Trophoblast cell (in vitro differentiated cells and primary cell): ENCODE data around the gene UBXN6.

Source experiments
- DNase-seq, 2 donors: peaks; one replicate each; pipeline ENCODE4 v3.0.0-alpha.2; 2016
- H2AFZ ChIP-seq: 2 replicates; pipeline ENCODE4 v1.6.1; 2013; ENCODE audit warnings: low read length, moderate library complexity, mild to moderate bottlenecking; ENCODE audit not compliant: insufficient read depth, poor library complexity
- H2AK5ac ChIP-seq: 2 replicates; pipeline ENCODE4 v1.6.1; 2013; ENCODE audit warnings: mild to moderate bottlenecking, low read length
- H2BK120ac ChIP-seq: 2 replicates; pipeline ENCODE4 v1.6.1; 2013; ENCODE audit warnings: low read length, mild to moderate bottlenecking, moderate library complexity; ENCODE audit not compliant: insufficient read depth, poor library complexity
- H2BK12ac ChIP-seq: 2 replicates; pipeline ENCODE4 v1.6.1; 2013; ENCODE audit warnings: mild to moderate bottlenecking, low read length, moderate library complexity
- H2BK5ac ChIP-seq: 2 replicates; pipeline ENCODE4 v1.6.1; 2013; ENCODE audit warnings: low read length, low read depth, moderate library complexity, mild to moderate bottlenecking; ENCODE audit not compliant: poor library complexity
- H3K14ac ChIP-seq: 2 replicates; pipeline ENCODE4 v1.6.1; 2013; ENCODE audit warnings: mild to moderate bottlenecking, low read length
- H3K18ac ChIP-seq: 2 replicates; pipeline ENCODE4 v1.6.1; 2013; ENCODE audit warnings: mild to moderate bottlenecking, low read length
- H3K23ac ChIP-seq: 2 replicates; pipeline ENCODE4 v1.6.1; 2013; ENCODE audit warnings: low read length
- H3K27ac ChIP-seq: 2 replicates; pipeline ENCODE4 v1.5.1; 2013; ENCODE audit warnings: low read depth, mild to moderate bottlenecking, inconsistent platforms, low read length, moderate library complexity
- H3K27me3 ChIP-seq: 2 replicates; pipeline ENCODE4 v1.6.1; 2013; ENCODE audit warnings: inconsistent platforms, mild to moderate bottlenecking, low read length, moderate library complexity; ENCODE audit not compliant: insufficient read depth
- H3K36me3 ChIP-seq, 2 experiments: 1 replicate in 1 of 2; 2 replicates in 1 of 2; pipeline ENCODE4 v1.6.1; 2013; ENCODE audit warnings: low read length in 2 of 2, mild to moderate bottlenecking in 2 of 2, moderate library complexity in 1 of 2; ENCODE audit not compliant: insufficient read depth in 2 of 2, control insufficient read depth in 1 of 2
- H3K4ac ChIP-seq: 2 replicates; pipeline ENCODE4 v1.6.1; 2013; ENCODE audit warnings: low read depth, mild to moderate bottlenecking, low read length, moderate library complexity
- H3K4me1 ChIP-seq, 2 experiments: 1 replicate in 1 of 2; 2 replicates in 1 of 2; pipeline ENCODE4 v1.6.1; 2013; ENCODE audit warnings: low read length in 2 of 2, mild to moderate bottlenecking in 2 of 2, moderate library complexity in 1 of 2; ENCODE audit not compliant: insufficient read depth in 2 of 2, control insufficient read depth in 1 of 2
- H3K4me2 ChIP-seq: 2 replicates; pipeline ENCODE4 v1.6.1; 2013; ENCODE audit warnings: inconsistent platforms, mild to moderate bottlenecking, low read length, moderate library complexity
- H3K4me3 ChIP-seq: 2 replicates; pipeline ENCODE4 v1.5.1; 2013; ENCODE audit warnings: mild to moderate bottlenecking, low read depth, low read length, inconsistent platforms
- H3K79me1 ChIP-seq: one replicate; pipeline ENCODE4 v1.6.1; 2013; ENCODE audit warnings: low read length
- H3K79me2 ChIP-seq: 2 replicates; pipeline ENCODE4 v1.6.1; 2013; ENCODE audit warnings: low read length, mild to moderate bottlenecking; ENCODE audit not compliant: control insufficient read depth, insufficient read depth, poor library complexity
- H3K9ac ChIP-seq: 2 replicates; pipeline ENCODE4 v1.6.1; 2013; ENCODE audit warnings: mild to moderate bottlenecking, low read length
- H3K9me3 ChIP-seq: 2 replicates; pipeline ENCODE4 v1.6.1; 2013; ENCODE audit warnings: low read depth, mild to moderate bottlenecking, control low read depth, inconsistent platforms, low read length; ENCODE audit not compliant: insufficient read depth
- H4K12ac ChIP-seq: 2 replicates; pipeline ENCODE4 v1.6.1; 2013; ENCODE audit warnings: low read depth, mild to moderate bottlenecking, low read length, moderate library complexity
- H4K8ac ChIP-seq: 2 replicates; pipeline ENCODE4 v1.6.1; 2013; ENCODE audit warnings: low read depth, mild to moderate bottlenecking, low read length, moderate library complexity
- H4K91ac ChIP-seq: one replicate; pipeline ENCODE4 v1.6.1; 2013; ENCODE audit warnings: low read depth, mild to moderate bottlenecking, low read length, moderate library complexity
- WGBS: extraction: QIAGEN DNeasy Blood & Tissue Kit; methylation state at CpG from one replicate; pipeline ENCODE4 v1.1.7; 2013; ENCODE audit warnings: missing lambda C conversion rate; ENCODE audit not compliant: insufficient read length, insufficient coverage; ENCODE audit errors: extremely low coverage; 5-methylcytosine and 5-hydroxymethylcytosine counted together

UBXN6 gene

GRCh38 chr19:4496304-4496703 is 38.7 kb upstream of the UBXN6 start:
- Histone ChIP-seq H4K91ac (no peak overlapping the region), H3K79me1 (no peaks in the 10 kb centered on the region), H2AFZ (no peak overlapping the region), H4K12ac (no peak overlapping the region), H3K9me3 (peaks cover 10% of the 10 kb centered on the region), H2BK120ac (no peak overlapping the region), H3K14ac (no peak overlapping the region), H3K27me3 (no peaks in the 10 kb centered on the region), H3K18ac (no peak overlapping the region), H3K4me1 (no peaks in the 10 kb centered on the region), H2AK5ac (no peak overlapping the region), H3K9ac (no peak overlapping the region), H3K27ac (no peak overlapping the region), H3K4ac (no peak overlapping the region), H3K36me3 (peaks cover 78 to 90% of the 10 kb centered on the region in 2 experiments), H2BK12ac (no peak overlapping the region), H3K4me2 (no peak overlapping the region), H4K8ac (no peak overlapping the region), H3K79me2 (no peaks in the 10 kb centered on the region), H3K4me3 (no peak overlapping the region), H2BK5ac (no peak overlapping the region), H3K23ac (no peak overlapping the region)
- no CpG with 5 or more reads among the region's 18 CpGs for WGBS
- no peak for DNase-seq

GRCh38 chr19:4495471-4495870 is 37.9 kb upstream of the UBXN6 start:
- Histone ChIP-seq H3K4ac (no peak overlapping the region), H3K27ac (no peak overlapping the region), H4K8ac (no peak overlapping the region), H4K12ac (no peak overlapping the region), H3K9me3 (peaks cover 10% of the 10 kb centered on the region), H3K79me2 (no peaks in the 10 kb centered on the region), H2AK5ac (no peak overlapping the region), H3K79me1 (no peaks in the 10 kb centered on the region), H4K91ac (no peak overlapping the region), H3K4me2 (no peak overlapping the region), H2BK5ac (no peak overlapping the region), H3K18ac (no peak overlapping the region), H2BK12ac (no peak overlapping the region), H2AFZ (no peak overlapping the region), H3K27me3 (no peaks in the 10 kb centered on the region), H3K14ac (no peak overlapping the region), H3K4me1 (no peaks in the 10 kb centered on the region), H3K9ac (no peak overlapping the region), H3K4me3 (no peak overlapping the region), H3K36me3 (peaks cover 74 to 87% of the 10 kb centered on the region in 2 experiments), H3K23ac (no peak overlapping the region), H2BK120ac (no peak overlapping the region)
- peak in 1 of 2 donors; percentile 19 for DNase-seq
- no CpG with 5 or more reads among the region's 12 CpGs for WGBS

DNA sequence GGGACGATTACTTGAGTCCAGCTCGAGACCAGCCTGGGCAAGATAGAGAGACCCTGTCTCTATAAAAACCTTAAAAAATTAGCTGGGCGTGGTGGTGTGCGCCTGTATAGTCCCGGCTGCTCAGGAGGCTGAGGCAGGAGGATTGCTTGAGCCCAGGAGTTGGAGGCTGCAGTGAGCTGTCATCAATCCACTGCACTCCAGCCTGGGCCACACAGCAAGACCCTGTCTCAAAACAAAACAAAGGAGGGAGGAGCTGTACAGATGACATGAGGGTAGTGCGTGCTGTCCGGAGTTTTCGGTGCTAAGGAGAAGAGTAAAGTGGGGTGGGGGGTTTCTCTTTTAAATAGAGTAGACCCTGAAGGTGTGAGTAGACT is 37.1 kb upstream of the UBXN6 start:
- H3K18ac ChIP-seq: no peak overlapping the region
- no peaks in the 10 kb centered on the region for H3K79me1 ChIP-seq
- H3K9ac ChIP-seq: no peak overlapping the region
- H3K4me1 ChIP-seq: no peaks in the 10 kb centered on the region
- no peaks in the 10 kb centered on the region for H3K79me2 ChIP-seq
- H3K4ac ChIP-seq: no peak overlapping the region
- no peak overlapping the region for H3K4me3 ChIP-seq
- no peak overlapping the region for H2AFZ ChIP-seq
- H3K23ac ChIP-seq: no peak overlapping the region
- no peak overlapping the region for H3K4me2 ChIP-seq
- peaks cover 10% of the 10 kb centered on the region for H3K9me3 ChIP-seq
- no peak overlapping the region for H2BK12ac ChIP-seq
- no CpG with 5 or more reads among the region's 8 CpGs for WGBS
- no peak overlapping the region for H3K27ac ChIP-seq
- H2BK5ac ChIP-seq: no peak overlapping the region
- no peak overlapping the region for H4K8ac ChIP-seq
- no peak overlapping the region for H4K91ac ChIP-seq
- H2BK120ac ChIP-seq: no peak overlapping the region
- H4K12ac ChIP-seq: no peak overlapping the region
- H2AK5ac ChIP-seq: no peak overlapping the region
- no peak for DNase-seq
- peaks cover 76 to 85% of the 10 kb centered on the region in 2 experiments for H3K36me3 ChIP-seq
- no peak overlapping the region for H3K14ac ChIP-seq
- no peaks in the 10 kb centered on the region for H3K27me3 ChIP-seq

GRCh38 chr19:4493929-4494690 is 36.5 kb upstream of the UBXN6 start:
- no peak overlapping the region for H3K9ac ChIP-seq
- no peak overlapping the region for H3K4ac ChIP-seq
- no peak overlapping the region for H3K27ac ChIP-seq
- H3K79me1 ChIP-seq: no peaks in the 10 kb centered on the region
- H4K12ac ChIP-seq: no peak overlapping the region
- H3K4me1 ChIP-seq: no peaks in the 10 kb centered on the region
- H2BK5ac ChIP-seq: no peak overlapping the region
- no peak overlapping the region for H2AFZ ChIP-seq
- no peak overlapping the region for H2BK12ac ChIP-seq
- H2BK120ac ChIP-seq: no peak overlapping the region
- H3K4me3 ChIP-seq: no peak overlapping the region
- peaks cover 10% of the 10 kb centered on the region for H3K9me3 ChIP-seq
- no peak for DNase-seq
- no peak overlapping the region for H3K14ac ChIP-seq
- no peak overlapping the region for H4K91ac ChIP-seq
- no peak overlapping the region for H3K4me2 ChIP-seq
- WGBS: no CpG with 5 or more reads among the region's 61 CpGs
- no peak overlapping the region for H3K23ac ChIP-seq
- H3K79me2 ChIP-seq: no peaks in the 10 kb centered on the region
- no peak overlapping the region for H4K8ac ChIP-seq
- H3K27me3 ChIP-seq: no peaks in the 10 kb centered on the region
- no peak overlapping the region for H2AK5ac ChIP-seq
- H3K36me3 ChIP-seq: peaks cover 77 to 82% of the 10 kb centered on the region in 2 experiments
- H3K18ac ChIP-seq: no peak overlapping the region
